Gastroesophageal sphincter (tissue), 4 donors: ENCODE measurements around the gene S100A9. TPM values are rescaled to one million over a fixed set of nuclear protein-coding genes. Genes with fewer than 3 reads are reported as not detected.
A peak's percentile ranks its signal among the peaks of the same experiment; 100 is the strongest.

ENCODE experiments used
- ATAC-seq: fragments of 150-250 bp; one replicate; pipeline ENCODE4 v1.9.1; 2016; ENCODE audit warnings: mild to moderate bottlenecking, moderate library complexity
- H3K27ac ChIP-seq, 4 donors: fragments of 200-600 bp; sonication (generic) in 3 of 4; 1 replicate in 3 of 4; 2 replicates in 1 of 4; pipeline ENCODE4 v1.5.1; 2016 to 2019
- H3K27me3 ChIP-seq: fragments of 200-600 bp; sonication (generic); one replicate; pipeline ENCODE4 v1.5.1; 2019
- H3K36me3 ChIP-seq, 2 donors: fragments of 200-600 bp; sonication (generic); one replicate each; pipeline ENCODE4 v1.5.1; 2019; ENCODE audit warnings: control low read depth in 1 of 2
- H3K4me1 ChIP-seq, 3 donors: fragments of 200-600 bp; sonication (generic); 1 replicate in 2 of 3; 2 replicates in 1 of 3; pipeline ENCODE4 v1.5.1; 2016 to 2019; ENCODE audit warnings: control low read depth in 2 of 3
- H3K4me3 ChIP-seq, 2 donors: fragments of 200-600 bp; sonication (generic); one replicate each; pipeline ENCODE4 v1.5.1; 2019; ENCODE audit warnings: mild to moderate bottlenecking in 1 of 2, moderate library complexity in 1 of 2
- H3K9me3 ChIP-seq, 3 donors: fragments of 200-600 bp; sonication (generic); one replicate each; pipeline ENCODE4 v1.5.1; 2017 to 2019; ENCODE audit warnings: control low read depth in 2 of 3
- CTCF ChIP-seq, 4 experiments: fragments of 200-600 bp in 2 of 4; fragments of 450-650 bp in 2 of 4; sonication (generic) in 1 of 4; IDR thresholded peaks; one replicate each; pipeline ENCODE4 v1.5.1; 2017 to 2019; ENCODE audit warnings: antibody characterized with exemption in 4 of 4, mild to moderate bottlenecking in 2 of 4, moderate library complexity in 2 of 4
- EP300 ChIP-seq: sonication (generic); formaldehyde crosslinking; IDR thresholded peaks from one replicate; pipeline ENCODE4 v1.6.1; 2017; ENCODE audit warnings: antibody characterized with exemption, mild to moderate bottlenecking
- POLR2A ChIP-seq, 2 donors: fragments of 450-650 bp; IDR thresholded peaks; one replicate each; pipeline ENCODE4 v1.6.1; 2017; ENCODE audit warnings: antibody characterized with exemption in 2 of 2, mild to moderate bottlenecking in 2 of 2, moderate library complexity in 1 of 2
- POLR2AphosphoS5 ChIP-seq: sonication (generic); formaldehyde crosslinking; IDR thresholded peaks from one replicate; pipeline ENCODE4 v1.6.1; 2017; ENCODE audit warnings: antibody characterized with exemption
- WGBS, 2 donors: methylation state at CpG; one replicate each; pipeline ENCODE4 v1.1.5; 2018; ENCODE audit warnings: low coverage in 1 of 2; 5-methylcytosine and 5-hydroxymethylcytosine counted together
- total RNA-seq, 4 donors: library from RNA; depleted of rRNA; stranded (reverse); fragments of >200 nt; gene quantifications; one replicate each; pipeline ENCODE4 v1.1.0, GENCODE V29; 2016

The S100A9 gene
- 1,000 to 10,000 TPM in 1 of 4 donors, 100 to 1,000 TPM in 2, 10 to 100 TPM in 1; 65.3 to 2,906 (median 485) TPM for total RNA-seq

- Histone ChIP-seq H3K4me3 (no peak within 1 kb of the TSS), H3K4me1 (no peaks in the 10 kb centered on the region), H3K9me3 (no peaks in the 10 kb centered on the region), H3K27me3 (peaks cover 23% of the 10 kb centered on the region), H3K36me3 (no peaks in the 10 kb centered on the region), H3K27ac (peak within 1 kb of the TSS in 2 of 4 donors; percentile 10 to 17)
- TF ChIP-seq EP300 = no peak
- TF ChIP-seq CTCF (IDR thresholded peaks at IDR 0.05) = no peak
- no peak for TF ChIP-seq POLR2AphosphoS5
- peak; percentile 20 to 36 for TF ChIP-seq POLR2A (IDR thresholded peaks at IDR 0.05)
- no peak for ATAC-seq
- 72 to 79% methylated on average over 3 to 5 of the region's 11 CpGs for WGBS, 2 donors
These were observed at the start of gene S100A9 for GRCh38 chr1:153357853-153358690. Gene S100A9 (plus strand): TSS chr1:153357854. CDS start chr1:153358284, 430 bp downstream.

- Histone ChIP-seq H3K4me1 (no peaks in the 10 kb centered on the region), H3K4me3 (no peak overlapping the region), H3K27me3 (peaks cover 25% of the 10 kb centered on the region), H3K9me3 (no peaks in the 10 kb centered on the region), H3K27ac (no peak overlapping the region), H3K36me3 (no peaks in the 10 kb centered on the region)
- ATAC-seq = no peak
- 80% methylated on average over 1 of the region's 2 CpGs; no CpG with 5 or more reads in 1 of the 2 donors for WGBS, 2 donors
- TF ChIP-seq EP300 = no peak
- TF ChIP-seq POLR2AphosphoS5 = no peak
- no peak for TF ChIP-seq CTCF (IDR thresholded peaks at IDR 0.05)
- TF ChIP-seq POLR2A (IDR thresholded peaks at IDR 0.05) = no peak
These were observed 49.1 kb upstream of the S100A9 start for GRCh38 chr1:153308540-153308939.

GRCh38 chr1:153309441-153309840 lies 48.2 kb upstream of the S100A9 start:
- TF ChIP-seq POLR2A (IDR thresholded peaks at IDR 0.05) (no peak), POLR2AphosphoS5 (no peak), CTCF (IDR thresholded peaks at IDR 0.05) (no peak), EP300 (no peak)

GRCh38 chr1:153310526-153310925 lies 47.1 kb upstream of the S100A9 start:
- Histone ChIP-seq H3K4me3 (no peak overlapping the region), H3K27ac (no peak overlapping the region), H3K36me3 (no peaks in the 10 kb centered on the region), H3K9me3 (peaks cover 0 to 5% (median 0%) of the 10 kb centered on the region in 3 donors), H3K27me3 (peaks cover 19% of the 10 kb centered on the region), H3K4me1 (no peaks in the 10 kb centered on the region)
- no peak for TF ChIP-seq POLR2A (IDR thresholded peaks at IDR 0.05)
- TF ChIP-seq POLR2AphosphoS5 = no peak
- TF ChIP-seq EP300 = no peak
- TF ChIP-seq CTCF (IDR thresholded peaks at IDR 0.05) = no peak
- 70% methylated on average over 2 to 5 of the region's 7 CpGs for WGBS, 2 donors
- ATAC-seq = no peak

More at GRCh38 chr1:153309441-153309840, 48.2 kb upstream of the S100A9 start:
- H3K27ac ChIP-seq = no peak overlapping the region
- H3K36me3 ChIP-seq = no peaks in the 10 kb centered on the region
- no peak for ATAC-seq
- WGBS, 2 donors = 83 to 86% methylated on average over 1 of the region's 2 CpGs
- no peaks in the 10 kb centered on the region for H3K4me1 ChIP-seq
- peaks cover 19% of the 10 kb centered on the region for H3K27me3 ChIP-seq
- no peak overlapping the region for H3K4me3 ChIP-seq
- H3K9me3 ChIP-seq = no peaks in the 10 kb centered on the region
